NCI-H146 treated with DMSO at 0.1 percent for 48 hours (cell line): Measurements from ENCODE around the gene RGS6.

Experiments
- DNase-seq: peaks from one replicate; lab custom pipeline; 2025; ENCODE audit not compliant: unreplicated experiment; lab: John Stamatoyannopoulos, UW

The RGS6 gene

DNA sequence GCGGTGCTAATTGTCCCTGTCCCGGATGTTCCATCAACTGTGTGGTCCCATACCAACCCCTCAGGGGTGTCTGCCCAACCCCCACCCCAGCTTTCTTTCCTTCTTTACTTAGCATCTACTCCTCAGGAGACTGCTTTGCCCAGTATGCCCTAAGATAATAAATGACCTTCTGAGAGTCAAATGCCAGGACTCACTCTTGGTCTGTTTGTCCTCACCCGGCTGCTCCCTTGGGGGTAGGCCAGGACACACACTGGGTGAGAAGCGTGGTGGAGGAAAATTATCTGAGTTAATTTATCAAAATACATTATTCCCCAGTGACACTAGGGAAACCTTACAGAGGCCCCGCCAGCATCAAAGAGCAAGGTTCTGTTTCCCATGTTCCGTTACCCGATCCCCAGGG, 457.0 kb downstream of the RGS6 start:
- no peak for DNase-seq

DNA sequence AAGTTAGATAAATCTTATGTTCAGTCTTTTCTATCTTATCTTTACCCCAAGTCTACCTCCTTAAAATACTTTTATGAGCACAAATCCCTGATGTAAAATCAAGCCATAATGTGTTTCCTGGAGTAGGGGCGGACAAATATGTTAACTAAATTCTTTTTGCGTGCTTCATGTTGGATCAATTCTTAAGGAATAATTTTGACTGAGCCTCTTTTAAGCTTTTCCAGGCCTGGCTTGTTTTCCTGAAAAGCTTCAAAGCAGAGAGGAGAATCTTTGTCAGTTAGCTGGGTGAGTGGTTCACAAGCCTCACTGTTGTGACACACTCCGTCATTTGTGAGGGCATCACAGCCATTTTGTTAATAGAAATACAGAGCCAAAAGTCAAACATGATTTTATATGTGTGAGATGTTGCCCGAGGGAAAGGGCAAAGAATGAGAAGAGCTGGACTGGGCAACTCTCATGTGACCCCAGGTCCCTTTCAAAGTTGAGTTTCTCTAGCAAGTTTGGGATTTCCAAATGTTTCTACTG, 468.9 kb downstream of the RGS6 start:
- DNase-seq, result no peak

DNA sequence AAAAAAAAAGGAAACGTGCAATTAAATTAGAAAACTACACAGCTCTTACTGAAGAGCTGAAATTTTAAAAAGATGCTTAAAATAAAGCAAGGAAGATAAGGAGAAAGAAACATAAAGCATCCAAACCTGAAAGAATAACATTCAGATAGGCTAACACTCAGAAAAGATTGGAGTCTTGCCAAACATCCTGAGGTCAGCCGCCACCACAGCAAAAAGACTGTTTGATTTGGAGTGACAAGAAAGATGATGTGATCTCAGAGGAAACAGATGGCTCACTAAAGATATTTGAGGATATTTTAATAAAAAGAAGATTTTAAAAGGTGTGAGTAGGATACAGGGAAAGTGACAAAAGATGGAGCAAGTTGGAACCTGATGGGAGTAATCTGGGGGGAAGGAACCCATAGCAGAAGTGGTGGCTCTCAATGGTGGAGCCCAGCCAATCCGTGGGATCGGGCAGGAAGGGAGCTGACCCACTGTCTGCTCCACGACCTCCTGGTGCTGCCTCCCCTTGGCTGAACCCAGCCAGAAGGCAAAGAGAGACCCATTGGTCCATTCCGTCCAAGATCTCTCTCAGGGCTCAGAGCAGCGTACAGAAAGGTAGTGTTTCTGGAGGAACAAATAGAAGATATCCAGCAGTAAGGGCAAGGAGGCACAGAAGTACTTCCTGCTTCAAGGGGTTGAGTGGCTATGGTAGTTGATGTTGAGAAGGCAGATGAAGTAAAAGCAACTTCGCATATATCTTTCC, 469.6 kb downstream of the RGS6 start:
- no peak for DNase-seq

DNA sequence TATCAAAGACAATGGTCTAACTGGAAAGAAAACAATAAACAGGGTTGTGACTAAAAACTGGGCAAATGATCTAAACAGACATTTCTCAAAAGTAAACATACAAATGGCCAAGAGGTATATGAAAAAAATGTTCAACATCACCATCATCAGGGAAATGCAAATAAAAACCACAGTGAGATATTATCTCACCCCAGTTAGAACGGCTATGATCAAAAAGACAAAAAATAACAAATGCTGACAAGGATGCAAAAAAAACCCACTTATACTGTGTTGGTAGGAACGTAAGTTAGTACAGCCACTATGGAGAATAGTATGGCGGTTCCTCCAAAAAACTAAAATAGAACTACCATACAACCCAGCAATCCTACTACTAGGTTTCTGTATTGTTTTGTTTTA, 470.1 kb downstream of the RGS6 start:
- no peak for DNase-seq

DNA sequence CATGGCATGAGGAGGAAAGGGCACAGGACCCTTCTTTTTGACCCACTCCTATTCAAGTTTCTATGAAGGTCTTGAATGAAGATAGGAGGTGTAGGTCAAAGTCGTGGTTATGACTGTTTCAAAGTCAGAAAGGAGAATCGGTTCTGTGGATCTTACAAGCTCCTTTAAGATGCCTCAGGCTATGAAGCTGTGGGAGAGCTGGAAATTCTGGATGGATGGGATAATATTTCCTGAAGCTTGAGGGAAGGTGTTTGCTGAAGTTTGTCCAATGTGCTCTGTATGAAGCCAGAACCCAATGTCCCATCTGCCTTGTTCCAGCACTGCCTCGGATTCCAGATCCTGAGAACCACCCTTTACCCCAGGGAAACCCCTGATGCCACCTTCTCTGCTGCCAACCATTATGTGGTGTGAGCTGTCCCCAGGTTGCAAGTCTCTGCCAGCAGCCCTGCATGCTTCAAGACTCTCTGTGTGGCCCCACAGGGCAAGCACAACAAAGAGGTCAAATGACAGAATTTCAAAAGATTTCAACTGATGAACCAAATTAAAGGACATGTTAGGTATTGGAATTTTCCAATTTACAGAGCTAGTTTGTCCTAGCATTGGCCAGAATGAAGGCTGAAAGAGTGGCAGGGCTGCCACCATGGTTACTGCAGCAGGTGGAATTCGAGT, 472.0 kb downstream of the RGS6 start:
- no peak for DNase-seq

DNA sequence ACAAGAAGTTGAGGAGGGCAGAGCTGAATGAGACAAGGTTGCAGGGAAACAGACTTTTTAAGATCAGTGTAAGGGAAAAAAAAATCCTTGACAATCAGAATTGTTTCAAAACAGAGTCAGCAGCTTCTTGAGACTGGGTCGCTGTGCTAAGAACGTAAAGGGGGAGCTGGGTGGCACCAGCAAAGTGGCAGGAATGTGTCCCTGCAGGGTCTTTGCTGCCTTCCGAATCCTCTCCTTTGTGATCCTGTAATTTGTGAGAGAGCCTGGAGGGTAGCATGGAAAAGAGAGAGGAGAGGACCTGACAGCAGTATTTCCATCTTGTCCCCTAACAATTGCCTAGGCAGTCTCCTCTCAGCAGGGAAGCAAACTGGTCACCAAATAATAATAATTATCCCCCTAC, 472.8 kb downstream of the RGS6 start:
- no peak for DNase-seq

DNA sequence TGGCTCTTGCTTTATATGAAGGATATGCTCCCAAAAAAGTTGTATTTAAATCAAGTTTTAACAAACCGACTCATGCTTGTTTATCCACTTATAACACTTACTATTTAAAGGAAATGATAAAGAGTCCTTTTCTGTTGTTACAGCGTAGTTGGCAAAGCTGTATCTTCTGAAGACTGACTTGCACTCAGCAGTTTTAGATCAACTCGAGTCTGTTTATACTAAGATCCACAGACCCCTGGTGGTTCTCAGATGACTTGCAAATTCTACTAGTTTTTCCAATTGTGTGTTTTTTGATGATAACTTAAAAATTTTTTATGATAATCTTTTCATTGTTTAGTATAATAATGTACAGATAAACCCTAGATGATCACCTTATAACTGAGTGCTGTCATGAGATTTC, 475.8 kb downstream of the RGS6 start:
- DNase-seq, result no peak

DNA sequence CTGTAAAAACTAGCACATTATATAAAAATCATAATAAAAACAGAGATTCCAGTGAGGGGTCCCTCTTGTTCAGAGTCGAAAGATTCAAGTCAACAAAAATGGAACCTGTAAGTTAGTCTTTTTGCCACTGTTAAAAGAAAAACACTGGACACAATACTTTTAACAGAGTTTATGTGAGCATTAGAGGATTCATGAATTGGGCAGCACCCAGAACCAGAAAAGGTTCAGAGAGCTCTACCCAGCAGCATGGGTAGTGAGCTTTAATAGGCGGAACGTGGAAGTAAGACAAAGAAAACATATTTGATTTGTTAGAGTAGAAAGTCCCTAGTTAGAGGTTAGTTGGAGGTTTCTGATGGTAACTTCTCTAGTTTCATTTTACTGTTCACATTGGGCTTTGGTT, 476.8 kb downstream of the RGS6 start:
- no peak for DNase-seq

DNA sequence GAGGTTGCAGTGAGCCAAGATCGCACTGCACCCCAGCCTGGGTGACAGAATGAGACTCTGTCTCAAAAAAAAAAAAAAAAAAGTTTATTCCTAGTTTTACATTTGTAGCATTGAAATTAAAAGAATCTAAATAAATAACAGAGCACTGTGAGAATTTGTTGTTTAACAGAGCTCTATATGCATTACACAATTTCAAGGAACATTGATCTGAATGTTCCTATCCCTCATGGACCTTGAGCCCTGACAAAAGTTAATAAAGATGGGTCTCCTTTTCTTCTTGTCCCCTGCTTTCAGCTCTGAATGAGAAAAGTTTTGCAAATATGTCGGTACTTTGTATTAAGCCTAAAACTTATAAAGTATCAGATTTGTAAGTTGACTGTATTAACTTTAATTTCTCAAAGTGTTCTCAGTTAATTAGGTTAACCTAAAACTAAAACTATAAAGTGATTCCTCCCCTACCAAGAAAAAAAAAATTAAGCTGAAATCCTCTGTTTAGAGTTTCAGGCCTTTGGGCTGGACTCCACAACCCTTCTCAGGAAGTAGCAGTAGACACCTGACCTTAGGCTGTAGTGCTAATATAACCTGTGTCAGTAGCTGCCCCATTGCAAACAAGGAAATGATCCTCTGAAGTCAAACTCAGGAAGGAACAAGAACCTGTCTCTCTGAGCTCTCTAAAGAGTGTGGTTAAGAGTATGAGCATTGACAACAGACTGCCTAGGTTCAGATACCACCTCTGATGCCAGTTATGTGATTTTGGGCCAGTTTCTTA, 484.0 kb downstream of the RGS6 start:
- no peak for DNase-seq

DNA sequence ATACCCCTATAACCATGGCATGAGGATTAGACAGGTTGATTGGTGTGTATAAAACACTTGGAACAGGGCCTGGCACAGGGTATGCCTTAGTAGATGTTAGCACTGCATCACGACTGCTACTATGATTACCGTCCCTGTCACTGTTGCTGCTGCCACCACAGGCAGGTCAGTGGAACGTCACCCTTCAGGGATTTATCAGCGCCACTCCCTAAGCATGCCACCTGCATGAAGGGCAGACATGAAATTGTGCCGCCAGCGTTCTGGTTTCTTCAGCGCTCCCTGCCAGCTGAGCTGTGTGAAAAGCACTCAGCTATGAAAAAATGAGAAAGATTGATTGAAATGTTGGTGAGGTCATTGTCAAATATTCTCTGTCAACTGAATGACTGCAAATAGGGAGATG, 484.7 kb downstream of the RGS6 start:
- DNase-seq, result no peak

DNA sequence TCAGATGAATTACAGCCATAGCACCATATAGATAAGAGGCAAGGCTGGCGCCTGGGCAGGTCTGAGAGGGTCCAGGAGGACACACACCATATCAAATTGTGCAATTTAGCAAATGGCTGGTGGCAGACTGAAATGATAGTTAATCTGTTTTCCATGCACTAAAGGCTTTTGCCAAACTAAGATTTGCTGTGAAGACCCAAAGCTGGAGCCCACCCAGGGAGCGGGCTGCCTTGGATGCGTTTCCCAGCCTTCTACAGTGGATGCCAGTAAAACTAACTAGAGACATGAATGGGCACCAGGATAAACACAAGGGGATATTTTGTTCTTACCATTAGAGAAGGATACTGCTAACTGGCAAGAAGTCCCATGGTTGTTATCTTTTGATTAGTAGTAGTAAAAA, 486.6 kb downstream of the RGS6 start:
- no peak for DNase-seq

DNA sequence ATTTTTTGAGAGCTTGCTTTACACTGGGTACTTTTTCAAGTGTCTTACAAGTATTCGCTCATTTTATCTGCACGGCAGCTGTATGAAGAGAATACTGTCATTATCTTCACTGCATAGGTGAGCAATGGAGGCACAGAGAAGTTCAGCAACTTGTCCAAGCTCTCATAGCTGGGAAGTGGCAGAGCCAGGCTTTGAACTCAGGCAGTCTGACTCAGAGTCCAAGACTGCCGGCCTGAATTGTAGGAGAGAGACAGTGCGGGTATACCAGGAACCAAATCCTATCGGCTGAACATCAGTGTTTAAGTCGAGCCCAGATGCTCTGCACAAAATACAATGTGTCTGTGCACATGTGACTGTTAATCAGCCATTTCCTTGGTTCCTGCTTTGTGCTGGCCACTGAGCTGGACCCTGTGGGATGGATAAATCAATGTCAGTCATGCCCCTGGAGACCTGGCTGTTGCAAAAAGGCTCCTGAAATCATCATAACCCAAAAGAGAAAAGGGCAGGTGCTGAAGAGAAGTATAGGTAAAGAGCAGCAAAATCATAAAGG, 487.1 kb downstream of the RGS6 start:
- DNase-seq, result no peak

DNA sequence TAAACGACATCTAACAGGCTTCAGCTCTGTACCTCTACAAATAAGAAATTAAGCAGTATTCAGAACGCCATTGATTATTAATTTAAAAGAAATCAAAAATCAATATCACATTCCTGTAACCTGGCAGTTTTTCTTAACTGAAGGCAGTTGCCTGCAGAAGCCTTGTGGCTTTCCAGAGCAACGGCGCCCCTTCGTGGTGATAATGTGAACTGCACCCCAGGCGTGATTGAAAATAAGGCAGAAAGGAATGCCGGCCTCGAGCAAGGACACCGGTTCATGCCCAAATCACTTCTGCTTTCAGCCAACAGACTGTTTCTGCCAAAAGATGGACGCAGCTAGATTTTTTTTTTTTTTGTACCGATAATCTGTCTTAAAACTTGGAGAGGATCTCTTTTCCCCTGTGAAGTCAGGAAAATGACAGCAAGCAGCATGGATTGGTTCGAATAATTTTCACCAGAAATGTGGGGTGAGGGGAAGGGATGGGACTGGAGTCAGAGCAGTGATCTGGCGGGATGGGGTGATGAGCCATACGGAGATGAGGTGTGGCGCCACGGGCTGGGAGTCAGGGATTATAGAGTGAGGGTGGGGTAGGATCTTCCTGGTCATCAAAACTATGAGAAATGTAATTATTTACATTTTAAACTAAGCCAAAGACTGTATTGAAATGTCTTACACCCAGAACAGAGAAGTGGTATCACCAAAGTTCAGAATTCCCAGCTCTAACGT, 488.7 kb downstream of the RGS6 start:
- no peak for DNase-seq

DNA sequence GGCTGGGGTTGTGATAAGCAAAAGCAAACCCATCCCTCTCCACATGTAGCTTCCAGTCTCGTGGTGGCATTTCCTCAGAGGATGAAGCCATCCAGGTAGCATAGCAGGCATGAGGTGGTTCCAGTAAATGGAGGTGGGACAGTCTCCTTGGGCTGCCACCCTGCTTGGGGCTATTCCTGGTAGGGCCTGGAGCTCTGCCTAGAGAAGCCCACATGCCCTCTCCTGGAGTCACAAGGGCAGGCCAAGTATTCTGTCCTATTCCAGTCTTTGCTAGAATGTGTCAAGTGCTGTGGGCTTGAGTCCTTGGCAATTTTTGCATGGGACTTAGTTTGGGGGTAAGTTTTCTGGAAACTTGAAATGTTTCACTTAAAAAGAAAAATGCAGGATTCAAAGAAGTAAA, 491.7 kb downstream of the RGS6 start:
- DNase-seq, result no peak

DNA sequence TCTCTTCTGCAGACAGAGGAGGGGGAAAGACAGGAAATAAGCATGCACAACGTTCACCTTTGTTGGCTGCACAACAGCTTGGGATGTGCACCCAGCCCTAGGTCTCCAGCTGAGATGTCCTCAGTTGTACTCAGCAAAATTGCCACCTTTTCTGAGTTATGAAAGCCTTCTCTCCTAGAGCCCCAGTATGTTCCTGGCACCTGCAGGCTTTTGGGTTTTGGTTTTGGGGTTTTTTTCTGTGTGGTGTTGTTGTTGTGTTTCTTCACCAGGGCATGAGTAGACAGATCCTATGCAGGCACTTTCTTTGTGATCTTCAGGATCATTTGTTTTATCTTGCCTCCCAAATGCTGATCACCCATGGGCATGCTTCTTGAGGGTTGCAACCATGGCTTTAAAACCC, 498.2 kb downstream of the RGS6 start:
- no peak for DNase-seq

DNA sequence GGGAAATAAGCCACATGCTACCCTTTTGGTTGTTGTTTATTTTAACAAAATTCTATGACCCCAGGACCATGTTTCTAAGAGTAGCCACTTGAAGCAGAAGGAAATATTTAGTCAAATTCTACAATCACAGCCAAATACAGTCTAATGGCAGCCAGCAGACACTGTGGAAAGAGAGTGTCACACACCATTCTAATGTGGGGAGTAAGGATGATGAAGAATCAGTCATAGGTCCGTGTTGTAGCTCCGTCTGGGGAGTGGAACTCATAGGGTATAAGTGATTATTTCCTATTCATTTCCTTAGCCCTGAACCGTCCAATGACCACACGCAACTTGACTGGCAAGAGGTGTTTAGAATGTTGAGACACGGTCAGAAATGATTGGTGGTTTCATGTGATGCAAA, 500.5 kb downstream of the RGS6 start:
- no peak for DNase-seq

DNA sequence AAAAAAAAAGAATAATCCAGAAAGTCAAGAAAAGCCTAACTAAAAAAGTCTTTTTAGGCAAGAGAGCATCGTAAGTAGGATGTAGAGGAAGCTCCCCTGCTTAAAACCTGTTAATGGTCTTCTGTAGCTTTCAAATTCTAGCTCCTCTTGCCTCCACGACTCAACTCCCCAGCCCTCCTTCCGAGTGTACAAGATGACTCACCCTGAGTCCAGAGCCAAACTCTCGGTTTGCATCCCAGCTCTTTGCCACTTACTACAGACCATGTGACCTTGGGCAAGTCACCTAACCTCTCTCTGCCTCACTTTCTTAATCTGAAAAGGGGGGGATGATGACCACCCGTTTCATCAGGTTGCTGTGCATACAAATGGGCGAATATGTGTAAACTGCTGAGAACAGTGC, 501.3 kb downstream of the RGS6 start:
- DNase-seq, result no peak

DNA sequence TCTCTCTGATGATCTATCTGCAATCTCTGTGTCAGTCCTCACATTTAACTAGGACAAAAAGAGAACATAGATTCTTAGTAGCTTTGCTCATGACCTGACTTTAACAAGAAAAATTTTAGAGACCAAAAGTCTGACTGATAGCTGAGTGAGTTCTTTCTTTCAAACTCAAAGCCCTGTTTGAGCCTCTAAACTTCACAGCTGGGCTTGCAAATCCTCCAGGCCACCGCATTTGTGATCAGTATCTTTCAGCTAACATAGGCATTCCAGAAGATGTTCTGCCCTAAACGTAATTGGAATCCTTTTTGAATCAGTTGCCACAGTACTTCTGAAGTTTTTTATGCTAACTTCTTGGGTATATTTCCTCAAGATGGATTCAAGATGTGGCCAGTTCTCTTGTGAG, 502.6 kb downstream of the RGS6 start:
- no peak for DNase-seq

DNA sequence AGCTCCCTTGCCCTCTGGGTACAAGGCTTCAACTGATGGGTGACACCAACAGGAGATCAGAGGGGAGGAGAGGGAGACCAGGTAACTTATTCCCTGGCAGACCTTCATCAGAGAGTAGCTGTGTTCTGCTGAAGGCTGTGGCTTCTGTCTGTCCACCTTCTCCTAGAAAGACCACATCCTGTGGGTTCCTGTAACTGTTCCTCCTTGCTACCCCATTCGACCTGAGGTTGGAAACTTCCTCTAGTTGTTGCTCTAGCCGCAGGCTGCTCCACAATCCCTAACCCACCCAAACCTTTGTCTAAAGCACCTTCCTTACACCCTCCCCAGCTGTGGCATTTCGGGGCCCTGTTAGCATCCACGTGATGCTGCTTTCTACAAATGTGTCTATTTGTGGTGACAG, 507.5 kb downstream of the RGS6 start:
- no peak for DNase-seq

DNA sequence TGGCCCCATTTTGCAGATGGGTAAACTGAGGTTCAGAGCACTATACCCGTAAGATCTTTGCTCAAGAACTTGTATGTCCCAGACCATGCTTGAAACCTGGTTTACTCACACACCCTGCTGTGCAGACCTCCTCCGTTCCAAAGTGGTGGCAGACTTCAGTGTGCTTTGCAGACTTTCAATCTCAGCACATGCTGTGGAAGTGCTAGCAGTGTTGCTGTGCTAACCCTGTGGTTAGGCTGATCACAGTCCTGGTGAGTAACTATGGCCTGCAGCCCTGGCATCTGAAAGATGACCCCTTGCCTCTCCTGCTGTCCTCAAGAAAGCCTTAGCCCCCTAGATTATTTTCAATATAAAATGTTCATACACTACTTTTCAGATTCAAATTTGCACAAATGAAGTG, 511.0 kb downstream of the RGS6 start:
- no peak for DNase-seq

DNA sequence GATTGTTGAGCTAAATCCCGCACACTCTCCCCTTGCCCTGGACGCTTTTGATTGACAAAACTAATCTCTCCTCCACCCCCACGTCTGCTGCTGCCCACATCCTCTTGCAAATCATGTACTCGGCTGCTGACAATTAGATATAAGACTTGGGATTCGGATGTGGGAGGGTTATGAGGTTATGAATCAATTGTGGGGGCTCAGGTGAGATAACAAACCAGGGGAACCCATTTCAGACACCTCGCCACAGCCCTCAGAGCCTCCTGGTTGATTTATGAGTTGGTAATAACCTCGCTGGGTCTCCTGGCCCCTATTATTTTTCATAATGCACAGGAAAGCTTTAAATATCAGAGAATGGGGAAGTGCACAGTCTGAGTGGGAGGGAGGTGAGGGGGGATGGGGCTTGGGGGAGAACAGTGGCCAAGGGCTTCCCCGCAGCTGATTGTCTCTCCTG, 511.8 kb downstream of the RGS6 start:
- no peak for DNase-seq
